ENCODE measurements around the gene USP36. TPM values are rescaled to one million over a fixed set of nuclear protein-coding genes. Genes with fewer than 3 reads are reported as not detected.

Gene USP36
- total RNA-seq, 1 donor from 2014 or later, result 53.4 TPM

DNA sequence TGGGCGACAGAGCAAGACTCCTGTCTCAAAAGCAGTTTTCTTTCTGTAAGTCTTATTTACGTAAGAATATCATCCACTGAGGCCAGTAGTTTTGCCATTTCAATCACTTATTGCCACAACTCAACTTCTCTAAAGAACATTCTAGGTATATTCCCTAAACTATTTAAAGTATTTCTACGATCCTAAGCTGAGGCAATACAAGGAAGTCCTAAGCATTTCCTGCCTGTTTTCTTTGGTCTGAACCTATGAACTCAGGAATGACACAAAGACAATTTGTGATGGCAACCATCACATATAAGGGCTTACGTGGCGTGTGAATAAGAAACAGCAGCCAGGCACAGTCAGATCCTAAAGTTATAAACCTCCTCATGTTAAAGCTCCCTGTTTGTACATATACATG lies 14.2 kb downstream of the USP36 start:
- Mint-ChIP-seq H3K36me3 (peaks cover 35% of the 10 kb centered on the region), H3K9me3 (no peaks in the 10 kb centered on the region), H3K4me3 (no peak overlapping the region), H3K27me3 (no peaks in the 10 kb centered on the region), H3K4me1 (ENCODE audit: unreplicated experiment) (no peaks in the 10 kb centered on the region), H3K27ac (no peak overlapping the region)
- TF ChIP-seq, protein P1, sequence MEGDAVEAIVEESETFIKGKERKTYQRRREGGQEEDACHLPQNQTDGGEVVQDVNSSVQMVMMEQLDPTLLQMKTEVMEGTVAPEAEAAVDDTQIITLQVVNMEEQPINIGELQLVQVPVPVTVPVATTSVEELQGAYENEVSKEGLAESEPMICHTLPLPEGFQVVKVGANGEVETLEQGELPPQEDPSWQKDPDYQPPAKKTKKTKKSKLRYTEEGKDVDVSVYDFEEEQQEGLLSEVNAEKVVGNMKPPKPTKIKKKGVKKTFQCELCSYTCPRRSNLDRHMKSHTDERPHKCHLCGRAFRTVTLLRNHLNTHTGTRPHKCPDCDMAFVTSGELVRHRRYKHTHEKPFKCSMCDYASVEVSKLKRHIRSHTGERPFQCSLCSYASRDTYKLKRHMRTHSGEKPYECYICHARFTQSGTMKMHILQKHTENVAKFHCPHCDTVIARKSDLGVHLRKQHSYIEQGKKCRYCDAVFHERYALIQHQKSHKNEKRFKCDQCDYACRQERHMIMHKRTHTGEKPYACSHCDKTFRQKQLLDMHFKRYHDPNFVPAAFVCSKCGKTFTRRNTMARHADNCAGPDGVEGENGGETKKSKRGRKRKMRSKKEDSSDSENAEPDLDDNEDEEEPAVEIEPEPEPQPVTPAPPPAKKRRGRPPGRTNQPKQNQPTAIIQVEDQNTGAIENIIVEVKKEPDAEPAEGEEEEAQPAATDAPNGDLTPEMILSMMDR (conservative IDR thresholded peaks at IDR 0.05), result no peak
- no peak for DNase-seq (ENCODE audit: extremely low spot score, unreplicated experiment)

DNA sequence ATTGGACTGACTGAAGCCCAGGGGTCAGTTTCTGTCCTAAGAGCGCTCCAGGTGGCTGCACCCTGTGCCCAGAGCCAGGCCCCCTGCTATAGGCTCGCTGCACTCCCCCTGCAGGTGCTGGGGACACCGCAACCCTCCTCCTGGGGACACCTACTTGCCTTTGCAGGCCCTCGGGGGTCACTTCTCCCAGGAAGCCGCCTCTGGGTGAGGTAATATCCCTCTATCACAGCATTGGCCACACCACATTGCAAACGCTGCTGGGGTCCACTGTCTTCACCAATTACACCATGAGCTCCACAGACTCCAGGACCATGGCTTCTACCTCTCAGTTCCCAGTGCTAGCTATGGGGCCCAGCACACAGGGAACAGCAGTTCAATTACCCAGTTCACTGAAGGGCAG lies 14.9 kb downstream of the USP36 start:
- Mint-ChIP-seq H3K4me1 (ENCODE audit: unreplicated experiment) (no peaks in the 10 kb centered on the region), H3K4me3 (no peak overlapping the region), H3K27me3 (no peaks in the 10 kb centered on the region), H3K27ac (no peak overlapping the region), H3K9me3 (no peaks in the 10 kb centered on the region), H3K36me3 (peaks cover 35% of the 10 kb centered on the region)
- TF ChIP-seq, protein P1 (conservative IDR thresholded peaks at IDR 0.05), result no peak
- no peak for DNase-seq (ENCODE audit: extremely low spot score, unreplicated experiment)

DNA sequence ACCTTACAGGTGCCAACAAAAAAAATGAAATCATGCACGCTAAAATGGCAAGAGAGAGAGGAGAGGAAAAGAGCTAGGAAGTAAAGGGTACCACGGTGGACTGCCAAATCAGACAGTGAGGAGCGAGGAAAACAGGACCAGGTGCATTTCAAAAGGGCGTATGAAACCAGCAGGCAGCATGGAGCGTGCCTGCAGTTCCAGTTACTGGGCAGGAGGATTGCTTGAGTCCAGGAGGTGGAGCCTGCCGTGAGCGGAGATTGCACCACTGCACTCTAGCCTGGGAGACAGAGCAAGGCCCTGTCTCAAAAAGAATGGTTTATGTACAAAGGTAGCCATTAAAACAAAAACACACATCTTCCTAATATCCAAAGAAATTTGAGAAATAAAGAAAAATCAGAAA lies 16.4 kb downstream of the USP36 start:
- no peaks in the 10 kb centered on the region for H3K9me3 Mint-ChIP-seq
- H3K4me1 Mint-ChIP-seq (ENCODE audit: unreplicated experiment), result no peaks in the 10 kb centered on the region
- peaks cover 29% of the 10 kb centered on the region for H3K36me3 Mint-ChIP-seq
- TF ChIP-seq, protein P1 (conservative IDR thresholded peaks at IDR 0.05), result no peak
- no peak overlapping the region for H3K27ac Mint-ChIP-seq
- no peak for DNase-seq (ENCODE audit: extremely low spot score, unreplicated experiment)
- no peak overlapping the region for H3K4me3 Mint-ChIP-seq
- H3K27me3 Mint-ChIP-seq, result no peaks in the 10 kb centered on the region

DNA sequence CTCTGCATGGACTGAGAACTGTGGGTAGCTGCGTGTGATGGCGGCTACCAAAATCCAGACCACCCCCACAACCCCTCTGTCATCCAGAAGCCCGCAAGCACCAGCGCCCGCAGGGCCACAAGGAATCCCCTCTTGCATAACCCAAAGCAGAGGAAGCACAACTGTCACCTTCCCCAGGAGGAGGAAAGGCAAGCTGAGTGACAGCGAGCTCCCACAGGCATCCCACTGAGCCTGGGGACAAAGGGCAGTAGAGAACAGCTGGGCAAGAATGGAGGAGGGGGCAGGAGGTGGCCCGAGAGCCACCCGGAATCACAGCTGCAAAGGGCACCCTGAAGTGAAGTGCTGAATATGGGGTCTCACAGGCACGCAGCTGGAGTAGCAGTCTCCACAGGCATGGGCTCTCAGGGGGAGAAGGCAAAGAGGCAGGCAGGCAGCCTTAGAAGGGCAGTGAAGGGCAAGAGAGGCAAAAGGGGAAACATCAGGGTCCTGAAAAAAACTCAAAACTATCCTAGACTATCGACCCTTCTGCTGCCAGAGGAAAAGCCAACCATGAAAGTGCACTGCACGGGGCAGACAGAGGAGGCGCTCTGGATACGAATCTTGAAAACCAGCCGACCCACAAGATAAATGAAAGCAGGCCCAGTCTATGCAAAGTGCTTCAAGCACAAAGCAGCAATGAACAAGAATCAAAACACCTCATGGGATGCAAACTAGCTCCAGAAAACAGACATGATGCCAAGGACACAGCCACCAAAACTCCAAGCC lies 17.1 kb downstream of the USP36 start:
- no peaks in the 10 kb centered on the region for H3K9me3 Mint-ChIP-seq
- no peaks in the 10 kb centered on the region for H3K27me3 Mint-ChIP-seq
- TF ChIP-seq, protein P1 (conservative IDR thresholded peaks at IDR 0.05), result no peak
- H3K4me1 Mint-ChIP-seq (ENCODE audit: unreplicated experiment), result no peaks in the 10 kb centered on the region
- DNase-seq (ENCODE audit: extremely low spot score, unreplicated experiment), result no peak
- no peak overlapping the region for H3K4me3 Mint-ChIP-seq
- peaks cover 35% of the 10 kb centered on the region for H3K36me3 Mint-ChIP-seq
- H3K27ac Mint-ChIP-seq, result peak overlapping the region; percentile 26

DNA sequence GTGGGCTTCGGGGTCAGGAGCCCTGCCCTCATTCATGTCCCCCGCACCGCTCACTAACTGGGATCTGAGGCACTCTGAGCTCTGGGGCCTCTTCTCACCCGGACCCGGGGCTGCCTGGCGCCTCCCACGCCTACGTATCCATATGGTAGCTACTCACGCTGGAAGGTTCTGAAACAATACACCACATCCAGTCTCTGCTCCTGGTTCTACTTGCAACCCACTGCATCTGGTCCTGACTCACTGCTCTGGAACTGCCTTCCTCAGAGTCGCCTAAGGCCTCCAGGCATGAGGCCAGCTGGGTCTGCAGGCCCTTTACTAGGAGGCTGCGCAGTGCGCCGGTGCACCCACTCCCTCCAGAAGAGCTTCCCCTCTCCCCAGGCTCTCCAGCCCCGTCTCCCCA lies 18.1 kb downstream of the USP36 start:
- no peak overlapping the region for H3K27ac Mint-ChIP-seq
- H3K9me3 Mint-ChIP-seq, result no peaks in the 10 kb centered on the region
- H3K4me1 Mint-ChIP-seq (ENCODE audit: unreplicated experiment), result no peaks in the 10 kb centered on the region
- no peaks in the 10 kb centered on the region for H3K27me3 Mint-ChIP-seq
- H3K4me3 Mint-ChIP-seq, result no peak overlapping the region
- H3K36me3 Mint-ChIP-seq, result peaks cover 29% of the 10 kb centered on the region
- TF ChIP-seq, protein P1 (conservative IDR thresholded peaks at IDR 0.05), result no peak
- no peak for DNase-seq (ENCODE audit: extremely low spot score, unreplicated experiment)

All from type B pancreatic cell (in vitro differentiated cells).